Transverse colon (tissue), 4 donors: Measurements from ENCODE around the gene PRPS1. TPM values are rescaled to one million over a fixed set of nuclear protein-coding genes. Genes with fewer than 3 reads are reported as not detected.
A peak's percentile ranks its signal among the peaks of the same experiment; 100 is the strongest.

Experiments used
- DNase-seq: peaks from one replicate; pipeline ENCODE4 v3.0.0-alpha.2; 2019
- H3K27ac ChIP-seq, 4 donors: fragments of 200-600 bp; sonication (generic); 2 replicates each; pipeline ENCODE4 v1.5.1; 2016 to 2018; ENCODE audit warnings: inconsistent platforms in 4 of 4
- H3K27me3 ChIP-seq: fragments of 200-600 bp; sonication (generic); 2 replicates; pipeline ENCODE4 v1.5.1; 2017; ENCODE audit warnings: inconsistent platforms
- H3K36me3 ChIP-seq, 4 donors: fragments of 200-600 bp; sonication (generic); 2 replicates each; pipeline ENCODE4 v1.5.1; 2017 to 2019; ENCODE audit warnings: inconsistent platforms in 4 of 4
- H3K4me1 ChIP-seq, 4 donors: fragments of 200-600 bp; sonication (generic); 2 replicates each; pipeline ENCODE4 v1.5.1; 2017 to 2020; ENCODE audit warnings: inconsistent platforms in 4 of 4
- H3K4me3 ChIP-seq, 4 donors: fragments of 200-600 bp; sonication (generic); 1 replicate in 1 of 4; 2 replicates in 3 of 4; pipeline versions ENCODE4 v1.5.1 to v1.6.1; 2017 to 2019; ENCODE audit warnings: inconsistent platforms in 4 of 4
- H3K9me3 ChIP-seq, 2 donors: fragments of 200-600 bp; sonication (generic); 2 replicates each; pipeline ENCODE4 v1.5.1; 2017 to 2019; ENCODE audit warnings: inconsistent platforms in 2 of 2
- CTCF ChIP-seq, 5 experiments: fragments of 200-600 bp in 3 of 5; fragments of 450-650 bp in 2 of 5; sonication (generic) in 3 of 5; IDR thresholded peaks; 1 replicate in 2 of 5; 2 replicates in 3 of 5; pipeline ENCODE4 v1.5.1; 2016 to 2017; ENCODE audit warnings: antibody characterized with exemption in 5 of 5, inconsistent platforms in 3 of 5, mild to moderate bottlenecking in 2 of 5, moderate library complexity in 1 of 5
- EP300 ChIP-seq: sonication (generic); formaldehyde crosslinking; IDR thresholded peaks from one replicate; pipeline ENCODE4 v1.6.1; 2017; ENCODE audit warnings: antibody characterized with exemption, low read depth
- POLR2A ChIP-seq: fragments of 450-650 bp; IDR thresholded peaks from one replicate; pipeline ENCODE4 v1.6.1; 2016; ENCODE audit warnings: antibody characterized with exemption, mild to moderate bottlenecking, moderate library complexity
- POLR2AphosphoS5 ChIP-seq, 3 donors: sonication (generic); formaldehyde crosslinking; IDR thresholded peaks; one replicate each; pipeline ENCODE4 v1.6.1; 2016; ENCODE audit warnings: antibody characterized with exemption in 3 of 3
- WGBS, 2 donors: methylation state at CpG; one replicate each; pipeline ENCODE4 v1.1.5; 2018; ENCODE audit warnings: low coverage in 1 of 2; 5-methylcytosine and 5-hydroxymethylcytosine counted together
- in situ Hi-C, 4 donors: fragments of 200-750 bp; cut with MboI; loops; one replicate each; pipeline versions ENCODE4 v1.15.0 to v1.15.1; 2017; ENCODE audit warnings: low sequenced_read_pairs in 3 of 4, low pct_ligation_motif_present in 1 of 4, low pct_unique_long_range_greater_than_20kb in 1 of 4
- intact Hi-C: fragments of 100-400 bp; cut with DNase I; formaldehyde crosslinking; loops from one replicate; pipeline ENCODE4 v1.15.1; 2023; ENCODE audit warnings: low total_unique reads
- total RNA-seq, 4 donors: library from RNA; depleted of rRNA; stranded (reverse); fragments of >200 nt; gene quantifications; one replicate each; pipeline ENCODE4 v1.1.0, GENCODE V29; 2016

PRPS1 gene
- total RNA-seq, 4 donors from 2014 or later, result 1.5 to 16.5 (median 12.4) TPM

GRCh38 chrX:107673933-107674479 is 45.7 kb downstream of the PRPS1 start:
- Histone ChIP-seq H3K4me1 (peaks cover 4 to 32% (median 11%) of the 10 kb centered on the region in 4 donors), H3K27me3 (no peaks in the 10 kb centered on the region), H3K36me3 (no peaks in the 10 kb centered on the region), H3K9me3 (no peaks in the 10 kb centered on the region), H3K4me3 (peak overlapping the region in 1 of 4 donors; percentile 11), H3K27ac (peak overlapping the region; percentile 88 to 96 (median 92))
- TF ChIP-seq CTCF (IDR thresholded peaks at IDR 0.05), result peak in 1 of 5 experiments; percentile 23
- TF ChIP-seq POLR2A, result peak; percentile 31
- TF ChIP-seq EP300, result peak; percentile 97
- TF ChIP-seq POLR2AphosphoS5 (IDR thresholded peaks at IDR 0.05), result peak; percentile 52 to 68 (median 65)
- in situ Hi-C loops, result loop anchor here in 2 of 4 donors (25.0 kb wide), 2 partner anchors 88 to 213 kb away; no protein-coding TSS in a partner anchor
- peak; percentile 88 for DNase-seq
- intact Hi-C loops, result loop anchor here (2.0 kb wide), 1 partner anchor 103 kb away; the partner anchor contains the start of gene NCBP2L
- WGBS, 2 donors, result 33% methylated on average over 7 of the region's 7 CpGs; no CpG with 5 or more reads in 1 of the 2 donors

GRCh38 chrX:107674480-107675364 is 46.4 kb downstream of the PRPS1 start:
- peak; percentile 69 for DNase-seq
- TF ChIP-seq POLR2AphosphoS5 (IDR thresholded peaks at IDR 0.05) (peak; percentile 31 to 76 (median 73)), POLR2A (peak; percentile 33), CTCF (IDR thresholded peaks at IDR 0.05) (no peak), EP300 (no peak)
- H3K36me3 ChIP-seq, result no peaks in the 10 kb centered on the region
- H3K27ac ChIP-seq, result peak overlapping the region; percentile 88 to 96 (median 92)
- no peaks in the 10 kb centered on the region for H3K27me3 ChIP-seq
- in situ Hi-C loops (loop anchor here in 2 of 4 donors (5.0 to 25.0 kb wide), 3 partner anchors 43 to 213 kb away; no protein-coding TSS in a partner anchor), intact Hi-C loops (loop anchor here (5.0 kb wide), 1 partner anchor 43 kb away; no protein-coding TSS in a partner anchor)
- H3K4me1 ChIP-seq, result peaks cover 4 to 32% (median 11%) of the 10 kb centered on the region in 4 donors
- no peaks in the 10 kb centered on the region for H3K9me3 ChIP-seq
- peak overlapping the region in 1 of 4 donors; percentile 63 for H3K4me3 ChIP-seq
- 39% methylated on average over 9 of the region's 9 CpGs; no CpG with 5 or more reads in 1 of the 2 donors for WGBS, 2 donors

- peaks cover 4 to 32% (median 11%) of the 10 kb centered on the region in 4 donors for H3K4me1 ChIP-seq
- H3K27me3 ChIP-seq, result no peaks in the 10 kb centered on the region
- WGBS, 2 donors, result 85% methylated on average over 1 of the region's 1 CpG; no CpG with 5 or more reads in 1 of the 2 donors
- no peaks in the 10 kb centered on the region for H3K36me3 ChIP-seq
- intact Hi-C loops, result loop anchor here (5.0 kb wide), 1 partner anchor 42 kb away; no protein-coding TSS in a partner anchor
- TF ChIP-seq EP300, result no peak
- TF ChIP-seq POLR2A, result no peak
- TF ChIP-seq CTCF (IDR thresholded peaks at IDR 0.05), result no peak
- TF ChIP-seq POLR2AphosphoS5 (IDR thresholded peaks at IDR 0.05), result no peak
- no peaks in the 10 kb centered on the region for H3K9me3 ChIP-seq
- in situ Hi-C loops, result loop anchor here in 1 of 4 donors (5.0 kb wide), 1 partner anchor 42 kb away; no protein-coding TSS in a partner anchor
- H3K27ac ChIP-seq, result peak overlapping the region; percentile 88 to 96 (median 92)
- DNase-seq, result no peak
- H3K4me3 ChIP-seq, result peak overlapping the region in 1 of 4 donors; percentile 63
These were observed 47.0 kb downstream of the PRPS1 start for GRCh38 chrX:107675365-107675654.
